Thoracic aorta (tissue), 2 donors: ENCODE results near the gene GUCA2A. TPM values are rescaled to one million over a fixed set of nuclear protein-coding genes. Genes with fewer than 3 reads are reported as not detected.

Experiments
- ATAC-seq: fragments of 150-250 bp; one replicate; pipeline ENCODE4 v1.8.0; 2017; ENCODE audit warnings: low read depth; ENCODE audit not compliant: insufficient number of reproducible peaks, low FRiP score
- DNase-seq: peaks from one replicate; pipeline ENCODE4 v3.0.0-alpha.2; 2020; ENCODE audit warnings: low spot score
- H3K27ac ChIP-seq, 2 donors: fragments of 200-600 bp; sonication (generic); 1 replicate in 1 of 2; 2 replicates in 1 of 2; pipeline ENCODE4 v1.5.1; 2016; ENCODE audit warnings: mild to moderate bottlenecking in 2 of 2, moderate library complexity in 2 of 2
- H3K27me3 ChIP-seq: fragments of 200-600 bp; sonication (generic); replicated peaks from 2 replicates; pipeline ENCODE4 v1.6.0; 2016; ENCODE audit warnings: mild to moderate bottlenecking; ENCODE audit not compliant: insufficient read depth
- H3K36me3 ChIP-seq: fragments of 200-600 bp; sonication (generic); one replicate; pipeline ENCODE4 v1.5.1; 2016
- H3K4me1 ChIP-seq, 2 donors: fragments of 200-600 bp; sonication (generic); 1 replicate in 1 of 2; 2 replicates in 1 of 2; pipeline versions ENCODE4 v1.5.1 to v1.6.0; 2016; ENCODE audit warnings: low read depth in 2 of 2, mild to moderate bottlenecking in 1 of 2; ENCODE audit not compliant: control insufficient read depth in 1 of 2
- H3K4me3 ChIP-seq: fragments of 200-600 bp; sonication (generic); 2 replicates; pipeline ENCODE4 v1.5.1; 2016; ENCODE audit warnings: mild to moderate bottlenecking
- H3K9me3 ChIP-seq: fragments of 200-600 bp; sonication (generic); 2 replicates; pipeline ENCODE4 v1.5.1; 2016
- CTCF ChIP-seq: fragments of 200-600 bp; sonication (generic); IDR thresholded peaks from one replicate; pipeline ENCODE4 v1.5.1; 2019; ENCODE audit warnings: antibody characterized with exemption
- total RNA-seq, 2 donors: library from RNA; depleted of rRNA; stranded (reverse); fragments of >200 nt; gene quantifications; one replicate each; pipeline versions ENCODE4 v1.1.0 to v1.2.3, GENCODE V29; 2016

The GUCA2A gene
- total RNA-seq, 2 donors from 2014 or later, result not detected

GRCh38 chr1:42206164-42206563 lies 41.6 kb upstream of the GUCA2A start:
- H3K27me3 ChIP-seq, result no peaks in the 10 kb centered on the region
- no peak for TF ChIP-seq CTCF
- no peak overlapping the region for H3K4me3 ChIP-seq
- no peak overlapping the region for H3K27ac ChIP-seq
- ATAC-seq, result no peak
- H3K4me1 ChIP-seq, result peaks cover 0 to 13% of the 10 kb centered on the region in 2 donors
- no peak for DNase-seq
- peaks cover 8% of the 10 kb centered on the region for H3K36me3 ChIP-seq
- H3K9me3 ChIP-seq, result peaks cover 5% of the 10 kb centered on the region

GRCh38 chr1:42201986-42202385 lies 37.4 kb upstream of the GUCA2A start:
- Histone ChIP-seq H3K9me3 (peaks cover 5% of the 10 kb centered on the region), H3K4me1 (no peaks in the 10 kb centered on the region), H3K36me3 (peaks cover 19% of the 10 kb centered on the region), H3K27me3 (no peaks in the 10 kb centered on the region), H3K27ac (no peak overlapping the region), H3K4me3 (no peak overlapping the region)
- DNase-seq (no peak), ATAC-seq (no peak)
- no peak for TF ChIP-seq CTCF

GRCh38 chr1:42198251-42198650 lies 33.7 kb upstream of the GUCA2A start:
- Histone ChIP-seq H3K4me3 (no peak overlapping the region), H3K4me1 (no peaks in the 10 kb centered on the region), H3K36me3 (peaks cover 23% of the 10 kb centered on the region), H3K9me3 (peaks cover 5% of the 10 kb centered on the region), H3K27me3 (no peaks in the 10 kb centered on the region), H3K27ac (no peak overlapping the region)
- no peak for TF ChIP-seq CTCF
- no peak for ATAC-seq
- no peak for DNase-seq

- no peak for TF ChIP-seq CTCF
- Histone ChIP-seq H3K4me1 (no peaks in the 10 kb centered on the region), H3K36me3 (peaks cover 19% of the 10 kb centered on the region), H3K27me3 (no peaks in the 10 kb centered on the region), H3K4me3 (no peak overlapping the region), H3K27ac (no peak overlapping the region), H3K9me3 (no peaks in the 10 kb centered on the region)
- ATAC-seq, result no peak
- no peak for DNase-seq
Measured at GRCh38 chr1:42195841-42196240, 31.3 kb upstream of the GUCA2A start.

- no peak overlapping the region for H3K27ac ChIP-seq
- H3K27me3 ChIP-seq, result no peaks in the 10 kb centered on the region
- H3K4me3 ChIP-seq, result no peak overlapping the region
- H3K9me3 ChIP-seq, result no peaks in the 10 kb centered on the region
- ATAC-seq (no peak), DNase-seq (no peak)
- no peak for TF ChIP-seq CTCF
- no peaks in the 10 kb centered on the region for H3K4me1 ChIP-seq
- H3K36me3 ChIP-seq, result peaks cover 11% of the 10 kb centered on the region
Measured at GRCh38 chr1:42192106-42192505, 27.6 kb upstream of the GUCA2A start.
